HepG2 (cell line): ENCODE data around the gene ADAMTSL3. TPM values are rescaled to one million over a fixed set of nuclear protein-coding genes. Genes with fewer than 3 reads are reported as not detected.
A peak's percentile ranks its signal among the peaks of the same experiment; 100 is the strongest.

Source experiments
- ATAC-seq: fragments of 200-7000 bp; cut with Tn5 transposase; 3 replicates; pipeline ENCODE4 v1.9.1; 2020; ENCODE audit warnings: mild to moderate bottlenecking, moderate library complexity
- BruUV-seq: library from RNA; stranded (reverse); fragments of 400-500 nt; replicated peaks from 2 replicates; lab custom pipeline; 2021; lab: Mats Ljungman, UMichigan
- CTCF ChIA-PET: fragments of 300-600 bp; formaldehyde crosslinking; extraction: SDS; loops from one replicate; lab custom pipeline; 2021; ENCODE audit warnings: low total read pairs, inconsistent platforms, low intra/inter-chr PET ratio; lab: Yijun Ruan, JAX
- POLR2A ChIA-PET: fragments of 350-600 bp; sonication (Branson Sonifier 250); formaldehyde crosslinking; loops from one replicate; lab custom pipeline; 2020; ENCODE audit warnings: antibody characterized with exemption, inconsistent platforms; lab: Yijun Ruan, JAX
- DNase-seq: peaks from one replicate; pipeline ENCODE4 v3.0.0-alpha.2; 2015; ENCODE audit warnings: low spot score
- FAIRE-seq: peaks from 3 replicates; lab custom pipeline; 2011; peaks lifted over from hg19 to GRCh38; lab: Jason Lieb, UNC
- H2AFZ ChIP-seq: one replicate; pipeline ENCODE4 v1.6.1; 2011; ENCODE audit warnings: low read length, inconsistent platforms
- H3K27ac ChIP-seq: fragments of 300-600 bp; 3 replicates; pipeline ENCODE4 v1.8.0; 2011; ENCODE audit warnings: mixed run types, mild to moderate bottlenecking, mixed read lengths, low read length, inconsistent platforms; ENCODE audit not compliant: insufficient read depth; ENCODE audit errors: extremely low read length
- H3K27me3 ChIP-seq, 2 experiments: fragments of 200-600 bp in 1 of 2; 2 replicates in 1 of 2; 3 replicates in 1 of 2; pipeline versions ENCODE4 v1.6.0 to v1.8.0; 2011; ENCODE audit warnings: low read length in 2 of 2, mild to moderate bottlenecking in 2 of 2, moderate library complexity in 2 of 2, inconsistent platforms in 1 of 2; ENCODE audit not compliant: insufficient read depth in 2 of 2, control insufficient read depth in 1 of 2
- H3K36me3 ChIP-seq, 2 experiments: fragments of 200-600 bp in 1 of 2; replicated peaks in 1 of 2; 2 replicates in 1 of 2; 3 replicates in 1 of 2; pipeline versions ENCODE4 v1.5.1 to v1.8.0; 2011; ENCODE audit warnings: low read length in 2 of 2, inconsistent platforms in 1 of 2; ENCODE audit not compliant: insufficient read depth in 2 of 2, control insufficient read depth in 1 of 2
- H3K4me1 ChIP-seq: 2 replicates; pipeline ENCODE4 v1.5.1; 2012; ENCODE audit warnings: low read length, inconsistent platforms; ENCODE audit not compliant: insufficient read depth
- H3K4me2 ChIP-seq: 2 replicates; pipeline ENCODE4 v1.6.0; 2011; ENCODE audit warnings: low read depth, low read length, inconsistent platforms
- H3K4me3 ChIP-seq, 3 experiments: fragments of 200-600 bp in 1 of 3; sonication (generic), shearing (Covaris generic) in 1 of 3; replicated peaks in 1 of 3; 2 replicates each; pipeline ENCODE4 v1.5.1; 2011 to 2016; ENCODE audit warnings: low read length in 3 of 3, inconsistent platforms in 2 of 3, low read depth in 2 of 3, mild to moderate bottlenecking in 2 of 3, control low read depth in 1 of 3, mixed read lengths in 1 of 3; ENCODE audit not compliant: insufficient read depth in 1 of 3
- H3K79me2 ChIP-seq: one replicate; pipeline ENCODE4 v1.6.1; 2011; ENCODE audit warnings: low read length, inconsistent platforms; ENCODE audit not compliant: insufficient read depth
- H3K9ac ChIP-seq: 2 replicates; pipeline ENCODE4 v1.6.0; 2011; ENCODE audit warnings: mild to moderate bottlenecking, low read depth, low read length, inconsistent platforms; ENCODE audit not compliant: insufficient read depth
- H3K9me3 ChIP-seq: 2 replicates; pipeline ENCODE4 v1.5.1; 2012; ENCODE audit warnings: mild to moderate bottlenecking, low read length
- H4K20me1 ChIP-seq: 2 replicates; pipeline ENCODE4 v1.6.0; 2011; ENCODE audit warnings: inconsistent platforms, mild to moderate bottlenecking, low read length, moderate library complexity; ENCODE audit not compliant: insufficient read depth
- HOXA9 ChIP-seq: sonication (generic); formaldehyde crosslinking; IDR thresholded peaks from 2 replicates; pipeline ENCODE4 v1.8.1; 2022; ENCODE audit warnings: missing genetic modification reagents, mild to moderate bottlenecking, moderate library complexity, borderline replicate concordance
- KMT2B ChIP-seq: IDR thresholded peaks from 2 replicates; pipeline ENCODE4 v1.6.1; 2016; ENCODE audit warnings: missing genetic modification reagents, missing compliant biosample characterization
- NR3C1 ChIP-seq: sonication (generic); formaldehyde crosslinking; IDR thresholded peaks from 2 replicates; pipeline ENCODE4 v1.4.0; 2020; ENCODE audit warnings: missing genetic modification reagents
- TCF7 ChIP-seq: sonication (generic); IDR thresholded peaks from 2 replicates; pipeline ENCODE4 v1.6.1; 2016; ENCODE audit warnings: antibody characterized with exemption, low read depth
- TEAD3 ChIP-seq: optimal IDR thresholded peaks from 2 replicates; pipeline ENCODE3; 2016; ENCODE audit warnings: borderline replicate concordance
- TMF1 ChIP-seq: sonication (generic); formaldehyde crosslinking; IDR thresholded peaks from 2 replicates; pipeline ENCODE4 v1.8.1; 2022; ENCODE audit warnings: low read depth, missing genetic modification reagents
- ZNF446 ChIP-seq: sonication (generic); formaldehyde crosslinking; IDR thresholded peaks from 2 replicates; pipeline ENCODE4 v1.5.0; 2020; ENCODE audit warnings: mild to moderate bottlenecking, missing genetic modification reagents
- ZNF572 ChIP-seq: sonication (generic); formaldehyde crosslinking; IDR thresholded peaks from 2 replicates; pipeline ENCODE4 v1.5.1; 2020; ENCODE audit warnings: mild to moderate bottlenecking, missing genetic modification reagents
- ZNF678 ChIP-seq: sonication (generic); formaldehyde crosslinking; IDR thresholded peaks from 2 replicates; pipeline ENCODE4 v1.4.0; 2020; ENCODE audit warnings: mild to moderate bottlenecking, missing genetic modification reagents
- WGBS: methylation state at CpG from one replicate; pipeline ENCODE4 v1.1.6; 2017; ENCODE audit warnings: low lambda C conversion rate; 5-methylcytosine and 5-hydroxymethylcytosine counted together
- in situ Hi-C: cut with HindIII; loops from 2 replicates; pipeline ENCODE4 v1.10.0; 2017; ENCODE audit warnings: low pct_unique_long_range_greater_than_20kb; ENCODE audit not compliant: extremely low pct_ligation_motif_present
- intact Hi-C: fragments of 100-400 bp; cut with micrococcal nuclease; formaldehyde crosslinking; loops from one replicate; pipeline ENCODE4 v1.10.0; 2022; ENCODE audit not compliant: unreplicated experiment
- polyA plus RNA-seq, 8 experiments: library from polyadenylated mRNA; depleted of rRNA in 3 of 8; stranded (reverse) in 7 of 8; unstranded in 1 of 8; fragments of >200 nt; fragmentation: Illumina TruSeq in 4 of 8; extraction: Trizol in 4 of 8; gene quantifications; 2 replicates each; pipeline versions ENCODE4 v1.2.1 to v1.2.3, GENCODE V29; 2011 to 2016; ENCODE audit warnings: low read depth in 4 of 8, missing spikeins in 1 of 8, mixed read lengths in 1 of 8; ENCODE audit not compliant: insufficient read depth in 1 of 8
- total RNA-seq, 5 experiments: library from RNA; depleted of rRNA; stranded (reverse); fragments of >200 nt; fragmentation: Illumina TruSeq; extraction: Trizol; gene quantifications; 2 replicates each; pipeline ENCODE4 v1.2.3, GENCODE V29; 2016; ENCODE audit warnings: low read depth in 1 of 5
- TF ChIP-seq, protein P1 (sequence below): sonication (generic); formaldehyde crosslinking; IDR thresholded peaks from 2 replicates; pipeline ENCODE4 v1.9.0; 2021; ENCODE audit warnings: mild to moderate bottlenecking, missing genetic modification reagents
- TF ChIP-seq, protein P2 (sequence below): sonication (generic); formaldehyde crosslinking; IDR thresholded peaks from 2 replicates; pipeline ENCODE4 v1.4.0; 2020; ENCODE audit warnings: missing genetic modification reagents

ADAMTSL3 gene
- total and polyA plus RNA-seq, 2 of the 13 experiments (the other 11 are each of a cell fraction or from before 2014, with no cell fraction given), result 0.04 to 0.09 TPM

DNA sequence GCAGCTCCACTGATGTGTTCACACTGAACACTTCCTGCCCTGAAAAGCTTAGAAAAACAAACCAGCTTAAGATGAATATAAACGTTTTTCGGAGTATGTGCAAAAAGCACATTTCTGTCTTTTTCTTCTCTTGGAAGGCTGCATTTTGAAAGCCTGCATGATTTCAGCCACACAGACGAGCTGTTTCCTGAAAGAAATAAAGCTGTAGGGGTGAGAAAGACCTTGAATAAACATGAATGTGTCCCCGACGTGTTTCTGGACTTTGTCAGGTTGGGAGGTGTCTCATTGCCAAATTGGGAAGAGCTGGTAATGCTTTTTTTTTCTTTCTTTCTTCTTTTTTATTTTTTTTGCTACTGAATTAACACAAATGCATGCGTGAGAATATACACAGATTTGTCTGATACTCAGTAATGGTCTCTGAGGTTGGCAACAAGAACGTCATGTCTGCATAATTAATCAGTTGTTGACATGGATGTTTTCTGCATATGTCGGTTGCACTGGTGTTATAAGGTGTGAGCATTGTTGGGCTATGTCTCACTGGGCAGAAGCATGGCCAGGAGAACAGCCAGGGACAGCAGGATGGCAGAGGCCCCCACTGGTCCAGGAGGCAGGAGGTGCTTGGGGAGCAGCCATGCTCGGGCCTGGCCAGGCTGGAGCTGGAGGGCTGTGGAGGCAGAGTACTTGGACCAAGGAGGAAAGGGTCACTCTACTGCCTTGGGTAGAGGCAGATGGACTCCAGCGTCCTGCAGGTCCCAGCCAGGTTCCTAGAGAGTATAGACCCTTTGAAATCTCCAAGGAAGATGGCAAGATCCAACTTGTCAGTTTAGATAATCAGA is 39.0 kb downstream of the ADAMTSL3 start:
- in situ Hi-C loops, result no loop called here
- POLR2A ChIA-PET, result no interaction called here
- CTCF ChIA-PET, result no interaction called here

DNA sequence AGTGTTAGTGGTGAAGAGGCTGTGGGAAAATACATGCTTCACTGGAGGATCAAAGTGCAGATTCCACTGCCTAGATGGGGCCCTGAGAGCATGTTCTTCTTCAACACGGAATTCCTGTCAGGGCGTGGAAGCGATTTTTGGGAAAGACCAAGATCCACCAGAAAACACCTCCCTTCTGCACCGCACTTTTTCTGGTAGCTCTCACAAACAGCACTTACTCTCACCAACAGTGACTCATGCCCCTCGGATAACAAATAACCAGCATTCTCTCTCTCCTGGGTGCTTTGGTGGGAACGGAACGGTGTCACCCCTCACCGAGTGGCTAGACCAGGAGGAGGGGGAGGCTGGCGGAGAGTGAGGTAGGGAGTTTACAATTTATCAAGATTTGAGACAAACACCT is 40.1 kb downstream of the ADAMTSL3 start:
- TF ChIP-seq KMT2B (CRISPR knock-in tag), result no peak
- TF ChIP-seq, protein P1, sequence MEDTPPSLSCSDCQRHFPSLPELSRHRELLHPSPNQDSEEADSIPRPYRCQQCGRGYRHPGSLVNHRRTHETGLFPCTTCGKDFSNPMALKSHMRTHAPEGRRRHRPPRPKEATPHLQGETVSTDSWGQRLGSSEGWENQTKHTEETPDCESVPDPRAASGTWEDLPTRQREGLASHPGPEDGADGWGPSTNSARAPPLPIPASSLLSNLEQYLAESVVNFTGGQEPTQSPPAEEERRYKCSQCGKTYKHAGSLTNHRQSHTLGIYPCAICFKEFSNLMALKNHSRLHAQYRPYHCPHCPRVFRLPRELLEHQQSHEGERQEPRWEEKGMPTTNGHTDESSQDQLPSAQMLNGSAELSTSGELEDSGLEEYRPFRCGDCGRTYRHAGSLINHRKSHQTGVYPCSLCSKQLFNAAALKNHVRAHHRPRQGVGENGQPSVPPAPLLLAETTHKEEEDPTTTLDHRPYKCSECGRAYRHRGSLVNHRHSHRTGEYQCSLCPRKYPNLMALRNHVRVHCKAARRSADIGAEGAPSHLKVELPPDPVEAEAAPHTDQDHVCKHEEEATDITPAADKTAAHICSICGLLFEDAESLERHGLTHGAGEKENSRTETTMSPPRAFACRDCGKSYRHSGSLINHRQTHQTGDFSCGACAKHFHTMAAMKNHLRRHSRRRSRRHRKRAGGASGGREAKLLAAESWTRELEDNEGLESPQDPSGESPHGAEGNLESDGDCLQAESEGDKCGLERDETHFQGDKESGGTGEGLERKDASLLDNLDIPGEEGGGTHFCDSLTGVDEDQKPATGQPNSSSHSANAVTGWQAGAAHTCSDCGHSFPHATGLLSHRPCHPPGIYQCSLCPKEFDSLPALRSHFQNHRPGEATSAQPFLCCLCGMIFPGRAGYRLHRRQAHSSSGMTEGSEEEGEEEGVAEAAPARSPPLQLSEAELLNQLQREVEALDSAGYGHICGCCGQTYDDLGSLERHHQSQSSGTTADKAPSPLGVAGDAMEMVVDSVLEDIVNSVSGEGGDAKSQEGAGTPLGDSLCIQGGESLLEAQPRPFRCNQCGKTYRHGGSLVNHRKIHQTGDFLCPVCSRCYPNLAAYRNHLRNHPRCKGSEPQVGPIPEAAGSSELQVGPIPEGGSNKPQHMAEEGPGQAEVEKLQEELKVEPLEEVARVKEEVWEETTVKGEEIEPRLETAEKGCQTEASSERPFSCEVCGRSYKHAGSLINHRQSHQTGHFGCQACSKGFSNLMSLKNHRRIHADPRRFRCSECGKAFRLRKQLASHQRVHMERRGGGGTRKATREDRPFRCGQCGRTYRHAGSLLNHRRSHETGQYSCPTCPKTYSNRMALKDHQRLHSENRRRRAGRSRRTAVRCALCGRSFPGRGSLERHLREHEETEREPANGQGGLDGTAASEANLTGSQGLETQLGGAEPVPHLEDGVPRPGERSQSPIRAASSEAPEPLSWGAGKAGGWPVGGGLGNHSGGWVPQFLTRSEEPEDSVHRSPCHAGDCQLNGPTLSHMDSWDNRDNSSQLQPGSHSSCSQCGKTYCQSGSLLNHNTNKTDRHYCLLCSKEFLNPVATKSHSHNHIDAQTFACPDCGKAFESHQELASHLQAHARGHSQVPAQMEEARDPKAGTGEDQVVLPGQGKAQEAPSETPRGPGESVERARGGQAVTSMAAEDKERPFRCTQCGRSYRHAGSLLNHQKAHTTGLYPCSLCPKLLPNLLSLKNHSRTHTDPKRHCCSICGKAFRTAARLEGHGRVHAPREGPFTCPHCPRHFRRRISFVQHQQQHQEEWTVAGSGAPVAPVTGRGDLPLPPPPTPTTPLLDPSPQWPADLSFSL (CRISPR knock-in tag), result no peak
- no peak for TF ChIP-seq ZNF446 (CRISPR knock-in tag)
- TF ChIP-seq NR3C1, result no peak
- TF ChIP-seq, all 625 proteins: peak for 0
- in situ Hi-C loops (no loop called here), intact Hi-C loops (no loop called here)
- WGBS, result 20% methylated on average over 9 of the region's 9 CpGs
- Histone ChIP-seq H3K79me2 (no peaks in the 10 kb centered on the region), H3K4me1 (peaks cover 6% of the 10 kb centered on the region; the same call in 1 of the 2 replicates), H3K4me2 (no peak overlapping the region), H3K9ac (no peak overlapping the region), H3K27ac (no peak overlapping the region), H4K20me1 (no peaks in the 10 kb centered on the region), H3K36me3 (no peaks in the 10 kb centered on the region), H3K4me3 (no peak overlapping the region), H3K27me3 (no peaks in the 10 kb centered on the region), H2AFZ (no peak overlapping the region), H3K9me3 (no peaks in the 10 kb centered on the region)
- ChIA-PET POLR2A (no interaction called here), CTCF (no interaction called here)
- FAIRE-seq, result no peak
- BruUV-seq, result no TSS peak
- no peak for DNase-seq
- peak; percentile 36; the same call in 1 of the 3 replicates for ATAC-seq

More for the DNA sequence above, 39.0 kb downstream of the ADAMTSL3 start:
- no TSS peak for BruUV-seq
- no peak overlapping the region for H3K9ac ChIP-seq
- no peak overlapping the region for H3K4me3 ChIP-seq
- H2AFZ ChIP-seq, result no peak overlapping the region
- DNase-seq (no peak), FAIRE-seq (no peak), ATAC-seq (no peak)
- intact Hi-C loops, result no loop called here
- H3K4me2 ChIP-seq, result no peak overlapping the region
- H3K9me3 ChIP-seq, result no peaks in the 10 kb centered on the region
- no peaks in the 10 kb centered on the region for H3K79me2 ChIP-seq
- no peaks in the 10 kb centered on the region for H4K20me1 ChIP-seq
- H3K4me1 ChIP-seq, result peaks cover 6% of the 10 kb centered on the region; the same call in 1 of the 2 replicates
- no peaks in the 10 kb centered on the region for H3K27me3 ChIP-seq
- TF ChIP-seq ZNF572 (CRISPR knock-in tag) (no peak), TMF1 (no peak), TEAD3 (no peak), TCF7 (no peak), ZNF678 (CRISPR knock-in tag) (no peak), HOXA9 (no peak)
- TF ChIP-seq, protein P2, sequence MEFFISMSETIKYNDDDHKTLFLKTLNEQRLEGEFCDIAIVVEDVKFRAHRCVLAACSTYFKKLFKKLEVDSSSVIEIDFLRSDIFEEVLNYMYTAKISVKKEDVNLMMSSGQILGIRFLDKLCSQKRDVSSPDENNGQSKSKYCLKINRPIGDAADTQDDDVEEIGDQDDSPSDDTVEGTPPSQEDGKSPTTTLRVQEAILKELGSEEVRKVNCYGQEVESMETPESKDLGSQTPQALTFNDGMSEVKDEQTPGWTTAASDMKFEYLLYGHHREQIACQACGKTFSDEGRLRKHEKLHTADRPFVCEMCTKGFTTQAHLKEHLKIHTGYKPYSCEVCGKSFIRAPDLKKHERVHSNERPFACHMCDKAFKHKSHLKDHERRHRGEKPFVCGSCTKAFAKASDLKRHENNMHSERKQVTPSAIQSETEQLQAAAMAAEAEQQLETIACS, result no peak
- 20% methylated on average over 9 of the region's 10 CpGs for WGBS
- H3K36me3 ChIP-seq, result no peaks in the 10 kb centered on the region
- no peak overlapping the region for H3K27ac ChIP-seq
